COLO668 (cell line): ENCODE data around the gene SLC13A2.

ENCODE experiments used
- DNase-seq: peaks from one replicate; lab custom pipeline; 2025; ENCODE audit not compliant: unreplicated experiment; lab: John Stamatoyannopoulos, UW

Gene SLC13A2

GRCh38 chr17:28492352-28493310, 19.2 kb downstream of the SLC13A2 start:
- DNase-seq = no peak

- DNase-seq = no peak
Measured at GRCh38 chr17:28493460-28493859, 20.0 kb downstream of the SLC13A2 start.

GRCh38 chr17:28494445-28495188, 21.2 kb downstream of the SLC13A2 start:
- peak; percentile 60 for DNase-seq

- no peak for DNase-seq
Measured at GRCh38 chr17:28495635-28496034, 22.2 kb downstream of the SLC13A2 start.

GRCh38 chr17:28497931-28498330, 24.5 kb downstream of the SLC13A2 start:
- peak; percentile 24 for DNase-seq

GRCh38 chr17:28498652-28499363, 25.4 kb downstream of the SLC13A2 start:
- no peak for DNase-seq

GRCh38 chr17:28499364-28499664, 25.9 kb downstream of the SLC13A2 start:
- DNase-seq = peak; percentile 63

GRCh38 chr17:28499684-28500357, 26.4 kb downstream of the SLC13A2 start:
- no peak for DNase-seq

- no peak for DNase-seq
Measured at GRCh38 chr17:28500712-28501379, 27.4 kb downstream of the SLC13A2 start.

GRCh38 chr17:28501421-28502284, 28.2 kb downstream of the SLC13A2 start:
- no peak for DNase-seq

- DNase-seq = no peak
Measured at GRCh38 chr17:28503420-28503819, 30.0 kb downstream of the SLC13A2 start.

GRCh38 chr17:28505986-28506665, 32.7 kb downstream of the SLC13A2 start, which contains the start of gene FOXN1:
Gene FOXN1 (plus strand): TSS chr17:28506348. CDS start chr17:28523970, 17,622 bp downstream.
- no peak for DNase-seq

GRCh38 chr17:28506763-28507487, 33.5 kb downstream of the SLC13A2 start:
- no peak for DNase-seq

- no peak for DNase-seq
Measured at GRCh38 chr17:28507567-28508203, 34.2 kb downstream of the SLC13A2 start.

- DNase-seq = no peak
Measured at GRCh38 chr17:28508211-28508724, 34.8 kb downstream of the SLC13A2 start.

GRCh38 chr17:28509789-28510188, 36.3 kb downstream of the SLC13A2 start:
- DNase-seq = no peak

- no peak for DNase-seq
Measured at GRCh38 chr17:28511858-28512461, 38.5 kb downstream of the SLC13A2 start.
